GM10248 (cell line): ENCODE measurements around the gene SLC6A11.

ENCODE experiments used
- CTCF ChIA-PET: fragments of 300-600 bp; sonication (Branson Sonifier 250); formaldehyde crosslinking; extraction: SDS; loops from one replicate; lab custom pipeline; 2021; ENCODE audit warnings: antibody characterized with exemption; lab: Yijun Ruan, JAX
- POLR2A ChIA-PET: fragments of 350-650 bp; sonication (Branson Sonifier 250); formaldehyde crosslinking; extraction: SDS; loops from one replicate; lab custom pipeline; 2020; ENCODE audit warnings: antibody characterized with exemption; lab: Yijun Ruan, JAX
- DNase-seq: peaks from one replicate; pipeline ENCODE4 v3.0.0; 2012; ENCODE audit errors: extremely low spot score
- CTCF ChIP-seq: IDR thresholded peaks from 2 replicates; pipeline ENCODE4 v1.5.1; 2012; ENCODE audit warnings: mild to moderate bottlenecking, low read depth; ENCODE audit errors: extremely low read depth, missing control alignments, control extremely low read depth

The SLC6A11 gene

GRCh38 chr3:10833855-10834414, 17.9 kb downstream of the SLC6A11 start:
- TF ChIP-seq CTCF, result no peak
- no peak for DNase-seq
- ChIA-PET CTCF (no interaction called here), POLR2A (no interaction called here)

DNA sequence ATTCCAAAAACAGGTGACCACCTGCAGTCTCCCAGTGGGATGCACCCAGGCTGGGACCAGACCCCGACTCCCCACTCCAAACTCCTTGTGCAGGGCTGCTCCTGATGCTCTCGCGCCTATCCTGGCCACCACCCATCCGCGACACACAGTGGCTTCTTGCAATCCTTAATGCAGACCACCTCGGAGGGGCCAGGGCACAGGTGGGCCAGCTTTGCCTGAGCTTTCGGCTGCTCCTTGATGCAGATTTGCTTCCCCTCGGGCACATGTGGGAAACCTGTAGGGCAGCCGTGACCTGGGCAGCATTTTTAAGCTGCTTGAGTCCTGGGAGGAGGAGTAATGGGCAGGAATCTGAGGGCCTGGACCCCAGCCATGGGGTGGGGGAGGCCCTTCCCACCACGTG, 18.9 kb downstream of the SLC6A11 start:
- POLR2A ChIA-PET, result no interaction called here
- DNase-seq, result no peak
- CTCF ChIA-PET, result interaction anchor here (2.5 kb wide), 1 partner anchor 15 kb away, joined by 7 read pairs; no protein-coding TSS in a partner anchor
- TF ChIP-seq CTCF, result no peak

- POLR2A ChIA-PET, result no interaction called here
- CTCF ChIA-PET, result interaction anchor here (2.5 kb wide), 1 partner anchor 15 kb away, joined by 7 read pairs; no protein-coding TSS in a partner anchor
- no peak for DNase-seq
- TF ChIP-seq CTCF, result no peak
These were observed 19.4 kb downstream of the SLC6A11 start for GRCh38 chr3:10835406-10835805.

DNA sequence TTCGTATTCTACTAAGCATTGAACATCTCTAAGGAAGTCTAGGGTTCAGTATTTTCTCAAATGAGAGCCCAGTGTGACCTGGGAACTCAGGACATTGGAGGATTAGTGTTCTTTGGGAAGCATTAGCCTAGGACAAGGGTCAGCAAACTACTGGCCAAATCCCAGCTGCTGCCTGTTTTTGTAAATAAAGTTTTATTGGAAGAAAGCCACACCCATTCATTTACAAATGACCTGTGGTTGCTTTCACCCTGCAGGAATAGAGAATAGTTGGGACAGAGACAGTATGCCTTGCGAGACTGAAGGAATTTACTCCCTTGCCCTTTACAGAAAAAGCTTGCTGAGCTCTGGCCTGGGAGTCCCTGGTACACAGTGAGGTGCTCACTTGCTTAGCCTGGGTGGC, 20.6 kb downstream of the SLC6A11 start:
- POLR2A ChIA-PET, result no interaction called here
- no peak for DNase-seq
- CTCF ChIA-PET, result interaction anchor here (2.5 kb wide), 1 partner anchor 17 kb away, joined by 7 read pairs; no protein-coding TSS in a partner anchor
- TF ChIP-seq CTCF, result no peak

DNA sequence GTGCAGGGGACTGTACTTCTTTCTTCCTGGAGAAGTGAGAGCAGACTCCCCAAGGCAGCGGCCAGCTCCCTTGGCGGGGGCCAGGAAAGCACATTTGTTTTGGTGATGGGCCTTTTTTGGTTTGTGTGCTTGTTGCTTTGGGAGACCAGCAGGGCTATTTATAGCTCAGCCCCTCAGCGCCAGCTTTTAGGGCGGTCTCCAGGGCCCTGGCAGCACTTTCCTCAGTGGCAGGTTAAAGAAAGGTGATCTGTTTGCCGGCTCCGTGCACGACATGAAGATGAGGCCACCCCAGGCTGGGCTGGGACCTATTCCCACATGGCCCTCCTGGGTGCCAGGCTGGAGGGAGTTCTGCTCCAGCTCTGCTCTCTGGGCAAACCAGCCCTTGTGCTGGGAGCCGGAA, 21.8 kb downstream of the SLC6A11 start:
- POLR2A ChIA-PET, result no interaction called here
- DNase-seq, result no peak
- no peak for TF ChIP-seq CTCF
- CTCF ChIA-PET, result interaction anchor here (0.7 kb wide), 1 partner anchor 11 kb away, joined by 3 read pairs; no protein-coding TSS in a partner anchor

DNA sequence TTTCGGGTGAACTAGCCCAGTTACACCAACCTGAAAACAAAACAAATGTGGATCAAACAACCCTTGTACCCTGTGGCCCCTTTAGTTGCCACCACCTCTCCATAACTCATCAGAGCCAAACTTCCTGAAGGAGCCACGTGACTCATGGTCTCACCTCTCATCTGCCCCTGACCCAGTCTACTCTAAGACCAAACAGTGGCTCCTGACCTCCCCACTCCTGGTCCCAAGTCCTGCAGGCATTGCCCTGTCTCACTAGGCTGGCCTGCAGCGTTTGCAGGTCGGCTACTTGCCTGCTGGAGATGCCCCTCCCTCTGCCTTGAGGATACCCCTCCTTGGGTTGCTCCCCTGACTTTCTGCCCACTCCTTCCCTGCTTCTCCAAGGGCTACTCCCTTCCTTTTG, 23.1 kb downstream of the SLC6A11 start:
- ChIA-PET CTCF (no interaction called here), POLR2A (no interaction called here)
- TF ChIP-seq CTCF, result no peak
- DNase-seq, result no peak
